HepG2 (cell line): ENCODE results near the gene LOXL3. TPM values are rescaled to one million over a fixed set of nuclear protein-coding genes. Genes with fewer than 3 reads are reported as not detected.

Experiments
- CTCF ChIP-seq: sonication (generic); formaldehyde crosslinking; IDR thresholded peaks from 2 replicates; pipeline ENCODE4 v1.5.0; 2020; ENCODE audit warnings: mild to moderate bottlenecking, missing genetic modification reagents, moderate library complexity
- FOXA3 ChIP-seq: IDR thresholded peaks from 2 replicates; pipeline ENCODE4 v1.6.1; 2016; ENCODE audit warnings: missing genetic modification reagents, missing compliant biosample characterization
- FOXK2 ChIP-seq: fragments of 450-650 bp; IDR thresholded peaks from 2 replicates; pipeline ENCODE4 v1.6.1; 2016
- RAD21 ChIP-seq: fragments of 450-650 bp; formaldehyde crosslinking; IDR thresholded peaks from 2 replicates; pipeline ENCODE4 v1.5.0; 2020; ENCODE audit warnings: mild to moderate bottlenecking
- RARG ChIP-seq: sonication (generic); formaldehyde crosslinking; IDR thresholded peaks from 2 replicates; pipeline ENCODE4 v1.4.0; 2020; ENCODE audit warnings: low read depth, mild to moderate bottlenecking, missing genetic modification reagents
- XBP1 ChIP-seq: sonication (generic); formaldehyde crosslinking; IDR thresholded peaks from 2 replicates; pipeline ENCODE4 v1.5.0; 2020; ENCODE audit warnings: missing genetic modification reagents
- YEATS2 ChIP-seq: sonication (generic); formaldehyde crosslinking; IDR thresholded peaks from 2 replicates; pipeline ENCODE4 v1.4.0; 2020; ENCODE audit warnings: missing genetic modification reagents, borderline replicate concordance
- ZBTB40 ChIP-seq, 2 experiments: fragments of 450-650 bp in 1 of 2; sonication (generic) in 1 of 2; formaldehyde crosslinking in 1 of 2; IDR thresholded peaks; 2 replicates each; pipeline versions ENCODE4 v1.6.1 to v1.8.0; 2016 to 2022; ENCODE audit warnings: antibody characterized with exemption in 1 of 2, mild to moderate bottlenecking in 1 of 2, missing genetic modification reagents in 1 of 2
- ZNF333 ChIP-seq: sonication (generic); formaldehyde crosslinking; IDR thresholded peaks from 2 replicates; pipeline ENCODE4 v1.4.0; 2020; ENCODE audit warnings: mild to moderate bottlenecking, missing genetic modification reagents, borderline replicate concordance
- ZNF557 ChIP-seq: sonication (generic); formaldehyde crosslinking; IDR thresholded peaks from 2 replicates; pipeline ENCODE4 v1.4.0; 2020; ENCODE audit warnings: missing genetic modification reagents
- ZNF615 ChIP-seq: sonication (generic); formaldehyde crosslinking; IDR thresholded peaks from 2 replicates; pipeline ENCODE4 v1.5.0; 2020; ENCODE audit warnings: mild to moderate bottlenecking, missing genetic modification reagents, borderline replicate concordance
- ZNF878 ChIP-seq: sonication (generic); formaldehyde crosslinking; IDR thresholded peaks from 2 replicates; pipeline ENCODE4 v1.8.1; 2023; ENCODE audit warnings: mild to moderate bottlenecking, missing genetic modification reagents, moderate library complexity
- polyA plus RNA-seq, 8 experiments: library from polyadenylated mRNA; depleted of rRNA in 3 of 8; stranded (reverse) in 7 of 8; unstranded in 1 of 8; fragments of >200 nt; fragmentation: Illumina TruSeq in 4 of 8; extraction: Trizol in 4 of 8; gene quantifications; 2 replicates each; pipeline versions ENCODE4 v1.2.1 to v1.2.3, GENCODE V29; 2011 to 2016; ENCODE audit warnings: low read depth in 4 of 8, missing spikeins in 1 of 8, mixed read lengths in 1 of 8; ENCODE audit not compliant: insufficient read depth in 1 of 8
- total RNA-seq, 5 experiments: library from RNA; depleted of rRNA; stranded (reverse); fragments of >200 nt; fragmentation: Illumina TruSeq; extraction: Trizol; gene quantifications; 2 replicates each; pipeline ENCODE4 v1.2.3, GENCODE V29; 2016; ENCODE audit warnings: low read depth in 1 of 5
- TF ChIP-seq, protein P1 (sequence below): sonication (generic); formaldehyde crosslinking; IDR thresholded peaks from 2 replicates; pipeline ENCODE4 v1.5.0; 2020; ENCODE audit warnings: mild to moderate bottlenecking, missing genetic modification reagents
- TF ChIP-seq, protein P2 (sequence below): IDR thresholded peaks from 2 replicates; pipeline ENCODE4 v1.6.1; 2016; ENCODE audit warnings: missing biosample characterization, missing genetic modification reagents, low read depth

Gene LOXL3
- total and polyA plus RNA-seq, 2 of the 13 experiments (the other 11 are each of a cell fraction or from before 2014, with no cell fraction given): 0.55 to 6.5 TPM

DNA sequence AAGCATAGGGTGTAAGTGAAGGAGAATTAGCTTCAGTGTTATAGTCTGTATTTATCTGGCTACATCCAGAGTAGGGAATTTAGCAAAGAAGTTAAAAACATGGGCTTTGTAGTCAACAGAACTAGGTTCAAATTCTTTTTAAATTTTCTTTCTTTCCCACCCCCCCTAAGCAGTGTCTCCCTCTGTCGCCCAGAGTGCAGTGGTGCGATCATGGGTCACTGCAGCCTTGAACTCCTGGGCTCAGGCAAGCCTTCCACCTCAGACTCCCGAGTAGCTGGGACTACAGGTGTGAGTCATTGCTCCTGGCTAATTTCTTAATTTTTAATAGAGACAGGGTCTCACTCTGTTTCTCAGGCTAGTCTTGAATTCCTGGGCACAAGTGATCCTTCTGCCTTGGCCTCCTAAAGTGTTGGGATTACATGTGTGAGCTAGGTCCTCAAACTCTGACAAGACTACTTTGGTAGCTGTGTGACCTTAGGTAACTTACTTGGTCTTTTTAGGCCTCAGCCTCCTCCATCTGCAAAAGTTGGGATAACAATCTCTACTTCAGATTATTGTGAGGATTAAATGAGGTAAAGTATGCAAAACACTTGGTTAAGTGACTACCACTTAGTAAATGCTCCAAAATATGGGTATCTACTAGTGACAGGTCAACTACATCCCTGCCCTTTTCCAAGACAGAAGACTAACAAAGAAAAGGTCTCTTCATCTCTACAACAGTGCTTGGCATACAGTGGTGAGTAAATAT, 18.6 kb upstream of the LOXL3 start (continued):
- TF ChIP-seq ZBTB40 (IDR thresholded peaks at IDR 0.05): no peak
- TF ChIP-seq ZBTB40 (CRISPR knock-in tag; IDR thresholded peaks at IDR 0.05): no peak
- TF ChIP-seq, protein P1, sequence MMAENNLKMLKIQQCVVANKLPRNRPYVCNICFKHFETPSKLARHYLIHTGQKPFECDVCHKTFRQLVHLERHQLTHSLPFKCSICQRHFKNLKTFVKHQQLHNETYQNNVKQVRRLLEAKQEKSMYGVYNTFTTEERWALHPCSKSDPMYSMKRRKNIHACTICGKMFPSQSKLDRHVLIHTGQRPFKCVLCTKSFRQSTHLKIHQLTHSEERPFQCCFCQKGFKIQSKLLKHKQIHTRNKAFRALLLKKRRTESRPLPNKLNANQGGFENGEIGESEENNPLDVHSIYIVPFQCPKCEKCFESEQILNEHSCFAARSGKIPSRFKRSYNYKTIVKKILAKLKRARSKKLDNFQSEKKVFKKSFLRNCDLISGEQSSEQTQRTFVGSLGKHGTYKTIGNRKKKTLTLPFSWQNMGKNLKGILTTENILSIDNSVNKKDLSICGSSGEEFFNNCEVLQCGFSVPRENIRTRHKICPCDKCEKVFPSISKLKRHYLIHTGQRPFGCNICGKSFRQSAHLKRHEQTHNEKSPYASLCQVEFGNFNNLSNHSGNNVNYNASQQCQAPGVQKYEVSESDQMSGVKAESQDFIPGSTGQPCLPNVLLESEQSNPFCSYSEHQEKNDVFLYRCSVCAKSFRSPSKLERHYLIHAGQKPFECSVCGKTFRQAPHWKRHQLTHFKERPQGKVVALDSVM (CRISPR knock-in tag): no peak
- no peak for TF ChIP-seq ZNF878 (CRISPR knock-in tag)
- no peak for TF ChIP-seq RARG (CRISPR knock-in tag)
- no peak for TF ChIP-seq XBP1 (CRISPR knock-in tag)
- TF ChIP-seq ZNF333 (CRISPR knock-in tag): no peak
- TF ChIP-seq FOXA3 (CRISPR knock-in tag): 0 out of 2 replicates have a peak, but pooled peaks have one; percentile 10
- TF ChIP-seq, protein P2, sequence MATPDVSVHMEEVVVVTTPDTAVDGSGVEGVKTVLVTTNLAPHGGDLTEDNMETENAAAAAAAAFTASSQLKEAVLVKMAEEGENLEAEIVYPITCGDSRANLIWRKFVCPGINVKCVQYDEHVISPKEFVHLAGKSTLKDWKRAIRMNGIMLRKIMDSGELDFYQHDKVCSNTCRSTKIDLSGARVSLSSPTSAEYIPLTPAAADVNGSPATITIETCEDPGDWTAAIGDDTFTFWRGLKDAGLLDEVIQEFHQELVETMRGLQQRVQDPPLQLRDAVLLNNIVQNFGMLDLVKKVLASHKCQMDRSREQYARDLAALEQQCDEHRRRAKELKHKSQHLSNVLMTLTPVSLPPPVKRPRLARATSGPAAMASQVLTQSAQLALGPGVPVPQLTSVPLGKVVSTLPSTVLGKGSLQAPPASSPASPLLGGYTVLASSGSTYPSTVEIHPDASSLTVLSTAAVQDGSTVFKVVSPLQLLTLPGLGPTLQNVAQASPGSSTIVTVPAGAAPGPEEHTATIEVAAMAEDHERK: no peak
- peak; percentile 18; the same call in 1 of the 2 replicates for TF ChIP-seq RAD21 (CRISPR knock-in tag)
- no peak for TF ChIP-seq ZNF557 (CRISPR knock-in tag)
- no peak for TF ChIP-seq YEATS2 (CRISPR knock-in tag)
- peak; percentile 57 for TF ChIP-seq CTCF (CRISPR knock-in tag)
- TF ChIP-seq ZNF615 (CRISPR knock-in tag): no peak
- no peak for TF ChIP-seq FOXK2
